ENCODE data around the gene ARHGEF16.

The ARHGEF16 gene

DNA sequence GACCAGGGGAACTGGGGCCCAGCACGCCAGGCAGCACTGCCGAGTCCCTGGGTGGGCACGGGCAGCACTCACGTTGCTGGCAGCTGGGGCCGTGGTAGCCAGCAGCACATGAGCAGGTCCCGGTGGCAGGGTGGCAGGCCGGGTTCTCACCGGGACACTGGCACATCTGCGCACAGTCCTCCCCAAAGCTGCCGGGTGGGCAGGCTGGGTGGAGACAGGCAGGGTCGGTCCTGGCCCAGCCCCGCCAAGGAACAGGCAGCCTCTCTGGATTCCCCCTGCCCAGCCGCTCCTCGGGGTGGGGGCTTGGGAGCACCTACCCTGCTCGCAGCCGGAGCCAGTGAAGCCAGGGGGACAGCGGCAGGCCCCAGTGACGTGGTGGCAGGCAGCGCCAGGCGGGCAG, 42.5 kb downstream of the ARHGEF16 start:
- TF ChIP-seq ZFX (IDR thresholded peaks at IDR 0.05; ENCODE audit: borderline replicate concordance), result no peak
- TF ChIP-seq, protein P1, sequence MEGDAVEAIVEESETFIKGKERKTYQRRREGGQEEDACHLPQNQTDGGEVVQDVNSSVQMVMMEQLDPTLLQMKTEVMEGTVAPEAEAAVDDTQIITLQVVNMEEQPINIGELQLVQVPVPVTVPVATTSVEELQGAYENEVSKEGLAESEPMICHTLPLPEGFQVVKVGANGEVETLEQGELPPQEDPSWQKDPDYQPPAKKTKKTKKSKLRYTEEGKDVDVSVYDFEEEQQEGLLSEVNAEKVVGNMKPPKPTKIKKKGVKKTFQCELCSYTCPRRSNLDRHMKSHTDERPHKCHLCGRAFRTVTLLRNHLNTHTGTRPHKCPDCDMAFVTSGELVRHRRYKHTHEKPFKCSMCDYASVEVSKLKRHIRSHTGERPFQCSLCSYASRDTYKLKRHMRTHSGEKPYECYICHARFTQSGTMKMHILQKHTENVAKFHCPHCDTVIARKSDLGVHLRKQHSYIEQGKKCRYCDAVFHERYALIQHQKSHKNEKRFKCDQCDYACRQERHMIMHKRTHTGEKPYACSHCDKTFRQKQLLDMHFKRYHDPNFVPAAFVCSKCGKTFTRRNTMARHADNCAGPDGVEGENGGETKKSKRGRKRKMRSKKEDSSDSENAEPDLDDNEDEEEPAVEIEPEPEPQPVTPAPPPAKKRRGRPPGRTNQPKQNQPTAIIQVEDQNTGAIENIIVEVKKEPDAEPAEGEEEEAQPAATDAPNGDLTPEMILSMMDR (IDR thresholded peaks at IDR 0.05), result no peak
- H3K27ac ChIP-seq, result no peak overlapping the region

- no peak overlapping the region for H3K27ac ChIP-seq
- TF ChIP-seq, protein P1 (IDR thresholded peaks at IDR 0.05), result no peak
- no peak for TF ChIP-seq ZFX (IDR thresholded peaks at IDR 0.05; ENCODE audit: borderline replicate concordance)
These were observed 43.1 kb downstream of the ARHGEF16 start for GRCh38 chr1:3497521-3497920.

DNA sequence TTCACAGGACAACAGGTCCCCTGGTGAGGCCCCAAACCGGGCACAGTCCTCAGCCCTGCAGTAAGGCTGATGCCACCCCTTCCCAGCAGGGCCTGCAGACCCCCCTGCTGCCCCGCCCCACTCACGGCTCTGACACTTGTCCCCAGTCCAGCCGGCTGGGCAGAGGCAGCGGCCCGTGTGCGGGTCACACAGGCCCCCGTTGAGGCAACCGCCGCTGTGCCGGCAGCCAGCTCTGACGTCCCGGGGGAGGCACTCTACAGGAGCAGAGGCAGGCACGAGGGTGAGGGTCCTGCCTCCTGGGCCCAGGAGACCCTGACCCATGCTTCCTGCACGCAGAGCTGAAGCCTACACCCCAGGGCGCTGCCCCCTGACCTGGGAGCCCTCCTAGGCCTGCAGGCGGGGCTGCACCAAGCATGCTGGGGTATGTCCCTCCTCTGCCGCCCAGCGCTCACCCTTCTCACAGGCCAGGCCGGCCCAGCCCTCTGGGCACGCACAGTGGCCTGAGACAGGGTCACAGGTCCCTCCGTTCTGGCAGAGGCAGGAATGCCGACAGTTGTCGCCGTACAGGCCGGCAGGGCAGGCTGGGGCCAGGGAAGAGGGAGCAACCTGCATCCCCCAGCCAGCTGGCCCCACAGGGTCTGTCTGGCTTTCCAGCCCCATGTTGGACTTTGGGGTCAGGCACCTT, 43.9 kb downstream of the ARHGEF16 start:
- no peak overlapping the region for H3K27ac ChIP-seq
- TF ChIP-seq, protein P1 (IDR thresholded peaks at IDR 0.05), result no peak
- TF ChIP-seq ZFX (IDR thresholded peaks at IDR 0.05; ENCODE audit: borderline replicate concordance), result no peak

- no peak overlapping the region for H3K27ac ChIP-seq
- TF ChIP-seq ZFX (IDR thresholded peaks at IDR 0.05; ENCODE audit: borderline replicate concordance), result no peak
- TF ChIP-seq, protein P1 (IDR thresholded peaks at IDR 0.05), result no peak
These were observed 44.5 kb downstream of the ARHGEF16 start for GRCh38 chr1:3498986-3499385.

DNA sequence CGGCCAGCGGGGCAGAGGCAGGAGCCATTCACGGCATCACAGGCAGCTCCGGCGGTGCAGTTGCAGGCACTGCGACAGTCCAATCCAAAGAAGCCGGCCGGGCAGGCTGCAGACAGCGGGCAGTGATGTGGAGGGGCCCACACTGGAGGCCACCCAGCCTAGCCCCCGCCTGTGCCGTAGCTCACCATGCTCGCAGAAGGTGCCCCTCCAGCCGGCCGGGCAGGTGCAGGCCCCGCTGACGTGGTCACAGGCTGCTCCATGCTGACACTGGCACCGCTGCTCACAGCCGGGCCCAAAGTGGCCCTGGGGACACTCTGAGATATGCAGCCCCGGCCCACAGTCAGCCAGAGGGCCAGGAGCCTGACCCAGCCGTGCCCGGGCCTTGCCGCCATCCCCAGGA, 45.1 kb downstream of the ARHGEF16 start:
- TF ChIP-seq, protein P1 (IDR thresholded peaks at IDR 0.05), result no peak
- TF ChIP-seq ZFX (IDR thresholded peaks at IDR 0.05; ENCODE audit: borderline replicate concordance), result no peak
- H3K27ac ChIP-seq, result no peak overlapping the region

GRCh38 chr1:3500265-3500835, 45.9 kb downstream of the ARHGEF16 start:
- no peak for TF ChIP-seq ZFX (IDR thresholded peaks at IDR 0.05; ENCODE audit: borderline replicate concordance)
- TF ChIP-seq, protein P1 (IDR thresholded peaks at IDR 0.05), result no peak
- H3K27ac ChIP-seq, result no peak overlapping the region

DNA sequence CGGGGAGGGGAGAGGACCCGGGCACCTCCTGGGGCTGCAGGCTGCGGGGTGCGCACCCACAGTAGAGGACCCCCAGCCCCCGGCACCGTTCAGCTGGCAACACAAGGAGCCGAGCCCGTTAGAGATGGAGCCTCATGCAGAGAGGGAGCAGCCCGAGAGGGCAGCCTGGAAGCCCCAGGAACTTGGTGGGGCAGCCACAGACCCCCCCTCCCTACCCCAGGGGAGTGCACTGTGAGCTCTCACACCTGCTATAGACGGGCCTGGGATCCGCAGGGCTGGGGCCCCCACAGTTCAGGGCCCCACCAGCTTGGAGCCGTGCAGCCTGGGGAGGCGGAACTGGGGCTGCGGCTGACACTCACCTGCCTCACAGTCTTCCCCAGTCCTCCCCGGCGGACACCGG, 47.0 kb downstream of the ARHGEF16 start:
- TF ChIP-seq ZFX (IDR thresholded peaks at IDR 0.05; ENCODE audit: borderline replicate concordance), result no peak
- TF ChIP-seq, protein P1 (IDR thresholded peaks at IDR 0.05), result no peak

More for the DNA sequence above, 47.0 kb downstream of the ARHGEF16 start:
- H3K27ac ChIP-seq, result no peak overlapping the region
